Diencephalon (tissue), 1 donor: ENCODE data around the gene BDKRB2. TPM values are rescaled to one million over a fixed set of nuclear protein-coding genes. Genes with fewer than 3 reads are reported as not detected.

Experiments used
- small RNA-seq: library from RNA; depleted of rRNA; stranded (forward); fragments of <200 nt; gene quantifications from one replicate; pipeline ENCODE3, GENCODE V24; 2014
- total RNA-seq: library from RNA; depleted of rRNA; stranded (reverse); fragments of >200 nt; gene quantifications from one replicate; pipeline ENCODE4 v1.2.3, GENCODE V29; 2014

BDKRB2 gene
- total RNA-seq: 0.69 TPM

DNA sequence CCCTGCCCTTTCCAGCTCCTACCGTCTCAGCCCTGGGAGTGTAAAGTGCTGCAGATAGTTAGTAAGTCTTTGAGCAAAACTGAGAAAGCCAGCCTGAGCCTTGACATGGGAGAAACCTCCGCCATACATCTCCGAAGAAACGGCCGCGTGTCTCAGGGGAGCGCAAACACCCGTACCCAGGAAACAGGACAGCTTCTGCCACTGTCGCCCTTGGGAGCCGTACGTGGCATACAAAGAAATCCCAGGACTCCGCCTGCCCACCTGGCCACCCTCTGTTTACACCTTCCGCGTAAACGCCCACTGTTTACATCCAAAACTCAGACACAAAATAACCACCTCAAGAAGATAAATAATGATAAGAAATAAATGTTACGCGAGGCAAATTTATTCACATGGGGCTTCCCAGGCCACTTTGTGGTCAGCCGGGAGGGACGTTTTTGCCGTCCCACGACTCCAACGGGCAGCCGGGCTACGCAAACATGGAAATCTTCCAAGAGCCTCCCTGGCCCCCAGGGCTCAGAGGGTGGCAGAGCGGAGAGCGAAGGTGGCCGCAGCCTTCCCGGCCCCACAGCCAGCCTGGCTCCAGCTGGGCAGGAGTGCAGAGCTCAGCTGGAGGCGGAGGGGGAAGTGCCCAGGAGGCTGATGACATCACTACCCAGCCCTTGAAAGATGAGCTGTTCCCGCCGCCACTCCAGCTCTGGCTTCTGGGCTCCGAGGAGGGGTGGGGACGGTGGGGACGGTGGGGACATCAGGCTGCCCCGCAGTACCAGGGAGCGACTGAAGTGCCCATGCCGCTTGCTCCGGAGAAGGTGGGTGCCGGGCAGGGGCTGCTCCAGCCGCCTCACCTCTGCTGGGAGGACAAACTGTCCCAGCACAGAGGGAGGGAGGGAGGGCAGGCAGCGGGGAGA is at the start of gene BDKRB2:
TSS of gene BDKRB2 (plus strand) at position 689 of the 908 bp plus-strand sequence. CDS start 32,269 bp downstream, outside the sequence.

DNA sequence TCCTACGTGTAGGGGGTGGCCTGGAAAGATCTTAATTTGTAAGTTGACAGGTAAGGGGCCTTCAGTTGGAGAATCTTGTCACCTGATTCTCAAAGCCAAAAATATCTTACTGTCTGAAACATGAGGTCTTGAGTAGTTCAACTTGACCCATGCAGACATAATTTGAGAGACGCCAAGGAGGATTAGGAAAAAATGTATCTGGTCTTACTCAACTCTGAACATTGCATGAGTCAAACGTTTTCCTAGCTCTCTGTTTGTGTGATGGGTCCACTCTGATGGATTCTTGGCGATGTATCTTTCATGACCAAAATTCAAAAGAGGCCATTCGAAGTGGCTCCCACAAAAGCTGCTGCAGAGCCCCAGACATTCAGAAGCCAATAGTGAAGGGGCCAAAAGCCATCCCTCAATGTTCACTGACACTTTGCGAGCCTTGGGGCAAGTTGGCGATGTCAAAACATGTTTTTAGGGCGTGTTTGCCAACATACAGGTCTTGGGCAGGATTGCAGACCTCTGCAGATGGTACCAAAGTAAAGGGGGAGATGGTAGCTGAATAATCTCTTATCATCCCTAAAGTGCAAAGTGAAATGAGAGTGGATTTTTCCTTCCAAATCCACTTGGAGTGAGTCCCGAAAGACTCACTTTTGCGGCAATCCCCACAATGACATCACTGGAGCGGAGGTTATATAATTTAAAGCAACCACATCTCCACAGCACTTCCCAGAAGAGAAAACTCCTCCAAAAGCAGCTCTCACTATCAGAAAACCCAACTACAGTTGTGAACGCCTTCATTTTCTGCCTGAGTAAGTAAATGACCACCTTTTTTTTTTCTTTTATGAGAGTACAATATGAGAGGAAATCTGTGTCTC is 51.1 kb downstream of the BDKRB2 start, which contains the start of gene BDKRB1:
TSS of gene BDKRB1 (plus strand) at position 710 of the 866 bp plus-strand sequence. CDS start 7,473 bp downstream, outside the sequence.

Small RNA genes within 50 kb of the gene (small RNA-seq; reads per million reads assigned to genes)
- not detected for gene CKS1BP1

Other genes starting within 250 kb of the BDKRB2 start
- 118 TPM for gene C14orf132, start 165.5 kb upstream of the BDKRB2 start, total RNA-seq
- gene BDKRB1, start 51.4 kb downstream of the BDKRB2 start, total RNA-seq: not detected
- gene ATG2B, start 158.5 kb downstream of the BDKRB2 start, total RNA-seq: 37.6 TPM
- 37.8 TPM for gene GSKIP, start 158.7 kb downstream of the BDKRB2 start, total RNA-seq
- gene AK7, start 187.3 kb downstream of the BDKRB2 start, total RNA-seq: 7.6 TPM